GM18868 (cell line): ENCODE measurements around the gene CCL15.

Source experiments
- ATAC-seq: cut with Tn5 transposase; IDR thresholded peaks from one replicate; pipeline ENCODE4 v1.9.1; 2021; ENCODE audit warnings: mild to moderate bottlenecking, moderate library complexity; ENCODE audit not compliant: unreplicated experiment

Gene CCL15

DNA sequence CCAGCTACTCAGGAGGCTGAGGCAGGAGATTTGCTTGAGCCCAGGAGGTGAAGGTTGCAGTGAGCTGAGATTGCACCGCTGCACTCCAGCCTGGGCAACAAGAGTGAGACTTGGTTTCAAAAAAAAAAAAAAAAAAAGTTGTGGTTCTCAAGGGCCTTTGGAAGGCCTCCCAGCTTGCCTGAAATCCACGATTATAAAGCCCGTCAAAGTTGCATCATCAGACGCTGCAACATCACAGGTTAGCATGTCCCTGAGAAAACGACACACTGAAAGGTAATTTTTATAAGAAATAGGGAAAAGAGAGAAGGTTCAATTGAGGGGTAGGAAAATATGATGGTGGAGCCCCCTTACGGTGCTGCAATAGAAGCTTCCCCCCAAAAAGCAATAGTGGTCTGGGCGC lies 53.3 kb downstream of the CCL15 start:
- ATAC-seq, result no peak
